Common myeloid progenitor, CD34-positive (primary cell): ENCODE results near the gene DEPDC5.

Source experiments
- CTCF ChIA-PET: fragments of 350-600 bp; sonication (Branson Sonifier 250); formaldehyde crosslinking; loops from one replicate; lab custom pipeline; 2021; ENCODE audit warnings: antibody characterized with exemption; lab: Charles Lee
- POLR2A ChIA-PET: fragments of 350-600 bp; sonication (Branson Sonifier 250); formaldehyde crosslinking; loops from one replicate; lab custom pipeline; 2021; ENCODE audit warnings: antibody characterized with exemption; lab: Charles Lee
- DNase-seq, 3 donors: peaks; one replicate each; pipeline versions ENCODE4 v3.0.0 to v3.0.0-alpha.2; 2013
- H3K27ac ChIP-seq, 2 experiments: 1 replicate in 1 of 2; 2 replicates in 1 of 2; pipeline ENCODE4 v1.7.0; 2013; ENCODE audit warnings: inconsistent platforms in 2 of 2, low read length in 2 of 2, mild to moderate bottlenecking in 2 of 2, low read depth in 1 of 2, moderate library complexity in 1 of 2; ENCODE audit not compliant: severe bottlenecking in 2 of 2, insufficient read depth in 1 of 2, poor library complexity in 1 of 2
- H3K27me3 ChIP-seq, 5 experiments: replicated peaks in 2 of 5; 1 replicate in 3 of 5; 2 replicates in 2 of 5; pipeline versions ENCODE4 v1.6.1 to v1.7.0; 2013; ENCODE audit warnings: low read length in 4 of 5, mild to moderate bottlenecking in 2 of 5, moderate library complexity in 2 of 5, inconsistent platforms in 1 of 5; ENCODE audit not compliant: insufficient read depth in 5 of 5, control insufficient read depth in 4 of 5
- H3K36me3 ChIP-seq, 4 experiments: 1 replicate in 2 of 4; 2 replicates in 2 of 4; pipeline versions ENCODE4 v1.6.1 to v1.7.0; 2013; ENCODE audit warnings: low read length in 3 of 4, control low read depth in 1 of 4, mild to moderate bottlenecking in 1 of 4; ENCODE audit not compliant: control insufficient read depth in 4 of 4, insufficient read depth in 4 of 4
- H3K4me1 ChIP-seq, 4 experiments: 1 replicate in 3 of 4; 2 replicates in 1 of 4; pipeline versions ENCODE4 v1.6.1 to v1.7.1; 2013; ENCODE audit warnings: low read length in 3 of 4, mild to moderate bottlenecking in 3 of 4, control low read depth in 1 of 4, inconsistent platforms in 1 of 4, moderate library complexity in 1 of 4; ENCODE audit not compliant: control insufficient read depth in 4 of 4, insufficient read depth in 4 of 4; ENCODE audit errors: control extremely low read depth in 1 of 4
- H3K4me3 ChIP-seq, 7 experiments: 1 replicate in 4 of 7; 2 replicates in 3 of 7; pipeline versions ENCODE4 v1.5.1 to v1.7.0; 2013; ENCODE audit warnings: mild to moderate bottlenecking in 7 of 7, low read length in 6 of 7, moderate library complexity in 6 of 7, inconsistent platforms in 2 of 7, low read depth in 2 of 7, control low read depth in 1 of 7; ENCODE audit not compliant: insufficient read depth in 4 of 7, control insufficient read depth in 1 of 7; ENCODE audit errors: extremely low read depth in 1 of 7
- H3K9me3 ChIP-seq, 5 experiments: 1 replicate in 4 of 5; 2 replicates in 1 of 5; pipeline versions ENCODE4 v1.6.1 to v1.7.1; 2013; ENCODE audit warnings: low read length in 4 of 5, mild to moderate bottlenecking in 2 of 5, inconsistent platforms in 1 of 5, low read depth in 1 of 5, moderate library complexity in 1 of 5; ENCODE audit not compliant: control insufficient read depth in 4 of 5, insufficient read depth in 2 of 5; ENCODE audit errors: control extremely low read depth in 1 of 5
- WGBS: methylation state at CpG from one replicate; pipeline ENCODE4 v1.1.5; 2013; ENCODE audit not compliant: insufficient coverage; 5-methylcytosine and 5-hydroxymethylcytosine counted together

The DEPDC5 gene

DNA sequence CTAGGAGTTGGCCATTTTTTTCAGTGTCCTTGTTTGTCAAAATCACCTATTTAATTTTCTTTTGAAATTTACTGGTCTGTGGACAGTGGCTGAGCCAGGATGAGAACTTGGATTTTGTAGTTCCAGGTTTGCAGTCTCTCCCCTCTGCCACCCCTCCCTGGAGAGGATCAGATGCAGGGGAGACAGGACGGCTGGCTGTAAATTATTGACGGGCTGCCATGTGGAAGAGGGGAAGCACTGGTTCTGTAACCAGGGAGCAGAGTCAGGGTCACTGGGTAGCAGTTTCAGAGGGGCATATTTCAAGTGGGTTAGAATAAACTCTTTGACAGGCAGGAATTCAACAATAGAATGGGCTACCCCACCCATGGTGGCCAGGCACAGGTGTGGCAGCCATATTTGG lies 169.9 kb downstream of the DEPDC5 start:
- Histone ChIP-seq H3K4me3 (no peak overlapping the region), H3K27ac (no peak overlapping the region), H3K36me3 (no peaks in the 10 kb centered on the region), H3K9me3 (no peaks in the 10 kb centered on the region), H3K27me3 (peaks cover 0 to 2% (median 0%) of the 10 kb centered on the region in 5 experiments), H3K4me1 (peaks cover 10 to 23% (median 20%) of the 10 kb centered on the region in 4 experiments)
- ChIA-PET POLR2A (interaction anchor here (0.6 kb wide), 1 partner anchor 27 kb away, joined by 4 read pairs; no protein-coding TSS in a partner anchor), CTCF (no interaction called here)
- 33% methylated on average over 1 of the region's 2 CpGs for WGBS
- DNase-seq = no peak

- Histone ChIP-seq H3K4me1 (peaks cover 10 to 23% (median 20%) of the 10 kb centered on the region in 4 experiments), H3K4me3 (no peak overlapping the region), H3K27me3 (peaks cover 0 to 2% (median 0%) of the 10 kb centered on the region in 5 experiments), H3K27ac (no peak overlapping the region), H3K9me3 (no peaks in the 10 kb centered on the region), H3K36me3 (no peaks in the 10 kb centered on the region)
- CTCF ChIA-PET = no interaction called here
- 100% methylated on average over 1 of the region's 1 CpG for WGBS
- DNase-seq = no peak
- POLR2A ChIA-PET = no interaction called here
Measured at GRCh38 chr22:31925056-31925455, 171.2 kb downstream of the DEPDC5 start.

DNA sequence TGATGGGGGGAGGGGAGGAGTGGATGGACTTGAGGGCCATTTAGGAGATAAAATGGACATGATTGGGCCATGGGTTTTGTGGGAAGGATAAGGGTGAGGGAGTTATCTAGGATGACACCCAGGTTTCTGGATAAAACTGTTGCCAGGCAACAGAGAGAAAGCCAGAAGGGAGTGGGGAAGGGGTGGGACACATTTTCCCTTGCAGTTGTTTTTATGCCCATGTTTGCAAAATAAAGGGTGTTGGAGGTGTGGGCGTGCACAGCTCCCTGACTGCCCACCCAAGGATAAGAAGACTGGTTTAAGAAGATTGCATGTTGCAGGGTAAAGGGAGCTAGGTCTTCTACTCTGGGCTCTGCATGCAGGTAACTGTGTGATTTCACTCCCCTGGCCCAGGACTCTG lies 172.2 kb downstream of the DEPDC5 start:
- no peak overlapping the region for H3K27ac ChIP-seq
- 100% methylated on average over 1 of the region's 1 CpG for WGBS
- CTCF ChIA-PET = no interaction called here
- H3K9me3 ChIP-seq = no peaks in the 10 kb centered on the region
- peaks cover 10 to 23% (median 20%) of the 10 kb centered on the region in 4 experiments for H3K4me1 ChIP-seq
- H3K36me3 ChIP-seq = no peaks in the 10 kb centered on the region
- H3K27me3 ChIP-seq = peaks cover 0 to 2% (median 0%) of the 10 kb centered on the region in 5 experiments
- DNase-seq = no peak
- no peak overlapping the region for H3K4me3 ChIP-seq
- POLR2A ChIA-PET = no interaction called here

GRCh38 chr22:31926969-31927368 lies 173.2 kb downstream of the DEPDC5 start:
- ChIA-PET CTCF (interaction anchor here (1.1 kb wide), 1 partner anchor 64 kb away, joined by 3 read pairs; no protein-coding TSS in a partner anchor), POLR2A (no interaction called here)
- peaks cover 10 to 21% (median 19%) of the 10 kb centered on the region in 4 experiments for H3K4me1 ChIP-seq
- peak in 1 of 3 donors; percentile 33 for DNase-seq
- H3K9me3 ChIP-seq = no peaks in the 10 kb centered on the region
- H3K27me3 ChIP-seq = peaks cover 0 to 2% (median 0%) of the 10 kb centered on the region in 5 experiments
- H3K27ac ChIP-seq = no peak overlapping the region
- H3K4me3 ChIP-seq = no peak overlapping the region
- H3K36me3 ChIP-seq = no peaks in the 10 kb centered on the region

- CTCF ChIA-PET = interaction anchor here (1.1 kb wide), 1 partner anchor 65 kb away, joined by 3 read pairs; no protein-coding TSS in a partner anchor
Measured at GRCh38 chr22:31927562-31927961, 173.7 kb downstream of the DEPDC5 start.

GRCh38 chr22:31929167-31929930 lies 175.5 kb downstream of the DEPDC5 start:
- POLR2A ChIA-PET = no interaction called here
- CTCF ChIA-PET = interaction anchor here (0.5 to 1.9 kb wide), 2 partner anchors 20 to 31 kb away, joined by 3 to 5 read pairs; no protein-coding TSS in a partner anchor
- peaks cover 0 to 2% (median 0%) of the 10 kb centered on the region in 5 experiments for H3K27me3 ChIP-seq

More at GRCh38 chr22:31927562-31927961, 173.7 kb downstream of the DEPDC5 start:
- Histone ChIP-seq H3K27me3 (peaks cover 0 to 2% (median 0%) of the 10 kb centered on the region in 5 experiments), H3K36me3 (no peaks in the 10 kb centered on the region), H3K4me1 (peaks cover 8 to 15% (median 14%) of the 10 kb centered on the region in 4 experiments), H3K9me3 (no peaks in the 10 kb centered on the region), H3K4me3 (no peak overlapping the region), H3K27ac (no peak overlapping the region)
- POLR2A ChIA-PET = no interaction called here
- no peak for DNase-seq
- WGBS = 90% methylated on average over 2 of the region's 3 CpGs

GRCh38 chr22:31932863-31933262 lies 179.0 kb downstream of the DEPDC5 start:
- no peaks in the 10 kb centered on the region for H3K4me1 ChIP-seq
- no peak overlapping the region for H3K27ac ChIP-seq
- 79% methylated on average over 3 of the region's 5 CpGs for WGBS
- H3K36me3 ChIP-seq = no peaks in the 10 kb centered on the region
- H3K4me3 ChIP-seq = no peak overlapping the region
- ChIA-PET POLR2A (no interaction called here), CTCF (no interaction called here)
- H3K9me3 ChIP-seq = no peaks in the 10 kb centered on the region
- no peaks in the 10 kb centered on the region for H3K27me3 ChIP-seq
- DNase-seq = no peak

More at GRCh38 chr22:31929167-31929930, 175.5 kb downstream of the DEPDC5 start:
- H3K4me3 ChIP-seq = no peak overlapping the region
- no peak overlapping the region for H3K27ac ChIP-seq
- no peaks in the 10 kb centered on the region for H3K9me3 ChIP-seq
- WGBS = 82% methylated on average over 8 of the region's 8 CpGs
- H3K4me1 ChIP-seq = no peaks in the 10 kb centered on the region
- H3K36me3 ChIP-seq = no peaks in the 10 kb centered on the region
- no peak for DNase-seq
